Ammon's horn (tissue), 1 donor: Measurements from ENCODE around the gene MCM10.
"Not testable (repeated sequence)": the region's sequence is repeated elsewhere in the genome, so short reads cannot be mapped to it uniquely, and the experiment has no call there.

Experiments used
- DNase-seq: peaks from one replicate; pipeline ENCODE4 v3.0.0-alpha.2; 2016; ENCODE audit warnings: low spot score

MCM10 gene

GRCh38 chr10:13160934-13161856 lies at the start of gene MCM10:
MCM10 (plus strand) TSS chr10:13161558; CDS start chr10:13164203, 2,645 bp downstream.
- DNase-seq: peak; percentile 100

GRCh38 chr10:13113544-13113943 lies 47.8 kb upstream of the MCM10 start:
- DNase-seq: no peak

DNA sequence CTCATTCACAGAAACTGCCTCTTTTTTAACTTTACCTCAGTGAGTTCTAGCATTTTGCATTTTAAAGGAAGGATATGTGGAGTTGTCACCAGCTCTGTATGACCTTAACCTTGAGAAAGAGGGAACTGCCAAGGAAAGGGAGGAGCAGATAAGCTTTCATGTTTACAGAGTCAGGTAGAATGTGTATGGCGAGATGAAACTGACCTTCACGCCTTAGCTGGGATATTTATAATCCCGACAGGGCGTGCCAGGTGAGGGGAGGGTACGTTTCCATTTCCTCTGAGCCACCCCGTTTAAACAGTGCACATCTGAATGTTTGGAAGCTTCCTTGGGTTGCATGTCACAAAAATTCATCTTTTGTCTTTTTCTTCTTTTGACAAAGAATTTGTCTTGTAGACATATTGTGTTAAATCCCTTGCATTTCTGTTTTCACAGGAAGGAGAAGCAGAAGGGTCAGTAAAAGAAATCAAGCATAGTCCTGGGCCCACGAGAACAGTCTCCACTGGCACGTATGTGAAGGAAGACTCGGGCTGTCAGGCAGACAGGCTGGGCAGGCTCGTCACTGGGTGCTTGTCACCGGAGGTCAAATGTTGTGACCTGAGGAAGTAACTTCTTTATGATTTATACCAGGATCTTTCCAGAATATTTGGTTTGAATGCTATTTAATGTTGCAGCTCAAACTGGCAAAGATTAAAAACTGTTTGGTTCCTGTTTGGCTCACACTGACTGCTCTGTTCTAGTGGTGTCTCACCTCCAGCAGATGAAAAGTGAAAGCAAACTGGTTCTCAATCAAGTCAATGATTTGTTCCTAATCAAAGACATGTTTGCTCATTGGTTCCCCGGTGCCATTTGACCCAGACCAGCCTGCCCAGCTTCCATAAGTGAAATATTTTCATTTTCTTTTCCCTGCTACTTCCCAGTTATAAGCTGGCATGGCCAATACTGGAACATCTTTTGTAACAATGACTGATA lies 45.2 kb upstream of the MCM10 start:
- no peak for DNase-seq

DNA sequence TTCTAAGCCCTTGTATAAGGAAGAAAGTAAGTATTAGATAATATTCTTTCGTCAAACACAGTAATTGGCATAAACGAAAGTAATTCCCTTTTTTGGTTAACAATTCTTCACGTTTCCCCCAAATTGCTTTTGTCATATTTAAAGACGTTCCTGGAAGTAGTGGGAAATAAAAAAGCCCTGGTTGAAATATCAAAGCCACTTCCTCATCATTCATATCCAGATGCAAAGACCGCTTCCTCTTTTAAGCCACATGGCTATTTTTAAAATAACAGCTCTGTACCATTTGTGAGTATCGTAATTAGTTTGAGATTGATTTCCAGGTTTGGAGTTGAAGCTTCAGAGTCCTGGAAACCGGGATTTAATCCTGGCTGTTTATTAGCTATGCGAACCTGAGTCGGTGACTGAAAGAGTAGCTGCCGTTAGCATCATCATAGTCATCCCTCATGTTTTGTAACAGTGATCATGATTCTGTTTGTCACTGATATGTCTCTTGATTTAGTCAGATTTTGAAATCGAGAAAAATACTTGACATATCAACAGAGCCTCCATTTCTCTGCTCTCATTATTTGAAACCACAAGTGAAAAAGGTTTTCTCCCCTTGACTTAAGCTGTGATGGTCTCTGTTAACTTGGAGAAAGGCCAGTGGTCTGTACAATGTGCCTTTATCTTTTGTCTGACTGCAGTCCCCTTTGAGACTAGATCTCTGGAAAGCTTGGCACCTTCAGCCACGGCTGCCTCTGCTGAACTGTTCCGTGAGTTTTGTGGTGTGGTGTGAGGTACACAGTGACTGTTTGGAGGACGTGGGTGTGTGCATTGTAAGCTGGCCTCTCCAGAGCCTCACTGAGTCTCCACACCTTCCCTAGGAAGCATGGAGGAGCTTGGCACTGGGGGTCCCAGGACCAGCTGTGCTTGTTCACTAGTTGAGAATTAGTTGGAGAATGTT lies 43.2 kb upstream of the MCM10 start:
- peak; percentile 35 for DNase-seq

- no peak for DNase-seq
Measured at GRCh38 chr10:13118784-13119410, 42.5 kb upstream of the MCM10 start.

DNA sequence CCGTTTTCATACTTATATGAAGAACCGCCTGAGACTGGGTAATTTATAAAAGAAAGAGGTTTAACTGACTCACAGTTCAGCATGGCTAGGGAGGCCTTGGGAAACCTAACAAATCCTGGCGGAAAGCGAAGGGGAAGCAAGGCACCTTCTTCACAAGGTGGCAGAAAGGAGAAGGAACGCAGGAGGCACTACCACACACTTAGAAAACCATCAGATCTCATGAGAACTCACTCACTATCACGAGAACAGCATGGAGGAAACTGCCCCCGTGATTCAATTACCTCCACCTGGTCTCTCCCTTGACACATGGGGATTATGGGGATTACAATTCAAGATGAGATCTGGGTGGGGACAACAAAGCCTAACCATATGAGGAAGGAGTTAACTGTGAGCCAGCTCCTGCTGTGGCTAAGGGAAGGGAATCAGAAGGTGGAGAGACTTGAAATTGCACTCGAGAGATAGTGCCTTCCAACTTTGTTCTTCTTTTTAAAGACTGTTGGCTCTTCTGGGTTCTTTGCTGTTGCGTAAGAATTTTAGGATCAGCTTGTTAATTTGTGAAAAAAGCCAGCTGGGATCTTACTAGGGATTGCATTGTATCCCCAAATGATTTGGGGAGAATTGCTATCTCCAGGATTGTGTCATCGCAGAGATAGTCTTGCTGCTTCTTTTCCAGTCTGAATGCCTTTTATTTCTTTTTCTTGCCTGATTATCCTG lies 40.4 kb upstream of the MCM10 start:
- DNase-seq: no peak

GRCh38 chr10:13121500-13121854 lies 39.9 kb upstream of the MCM10 start:
- no peak for DNase-seq

DNA sequence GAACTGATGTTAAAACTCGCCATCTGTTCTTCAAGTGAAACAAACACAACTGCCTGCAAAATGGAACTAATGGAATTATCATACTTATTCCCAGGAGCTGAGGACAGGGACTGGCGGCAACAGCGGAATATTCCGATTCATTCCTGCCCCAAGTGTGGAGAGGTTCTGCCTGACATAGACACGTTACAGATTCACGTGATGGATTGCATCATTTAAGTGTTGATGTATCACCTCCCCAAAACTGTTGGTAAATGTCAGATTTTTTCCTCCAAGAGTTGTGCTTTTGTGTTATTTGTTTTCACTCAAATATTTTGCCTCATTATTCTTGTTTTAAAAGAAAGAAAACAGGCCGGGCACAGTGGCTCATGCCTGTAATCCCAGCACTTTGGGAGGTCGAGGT lies 24.7 kb upstream of the MCM10 start:
- DNase-seq: no peak

DNA sequence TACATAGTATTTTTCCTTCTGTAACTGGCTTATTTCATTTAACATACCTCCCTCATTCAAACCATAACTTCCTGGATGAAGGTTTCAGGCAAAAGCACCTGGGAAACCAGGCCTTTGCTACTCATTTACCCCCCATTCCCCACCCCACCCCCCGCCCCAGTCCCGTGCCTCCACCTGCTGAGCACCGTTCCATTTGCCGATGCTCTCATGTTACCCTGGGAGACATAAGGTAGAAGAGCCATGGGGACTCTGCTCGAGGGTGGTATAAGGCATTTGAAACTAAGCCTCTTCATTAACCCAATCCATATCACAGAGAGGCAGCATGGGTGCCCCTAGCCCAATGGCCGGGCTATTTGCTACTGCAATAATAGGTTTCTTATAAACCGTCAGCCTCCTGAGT lies 22.2 kb upstream of the MCM10 start:
- no peak for DNase-seq

DNA sequence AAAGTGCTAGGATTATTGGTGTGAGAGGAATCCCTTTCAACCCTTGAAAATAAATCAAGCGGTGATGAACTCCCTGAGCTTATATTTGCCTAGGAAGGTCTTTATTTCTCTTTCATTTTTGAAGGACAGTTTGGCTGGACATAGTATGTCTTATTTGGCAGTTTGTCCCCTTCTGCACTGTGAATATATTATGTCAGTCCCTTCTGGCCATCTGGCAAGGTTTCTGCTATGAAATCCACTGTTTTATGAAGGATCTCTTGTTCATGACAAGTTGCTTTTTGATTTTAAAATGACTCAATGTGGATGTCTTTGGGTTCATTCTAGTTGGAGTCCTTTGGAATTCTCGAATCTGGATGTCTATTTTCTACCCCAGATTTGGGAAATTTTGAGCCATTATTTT lies 21.7 kb upstream of the MCM10 start:
- DNase-seq: no peak

DNA sequence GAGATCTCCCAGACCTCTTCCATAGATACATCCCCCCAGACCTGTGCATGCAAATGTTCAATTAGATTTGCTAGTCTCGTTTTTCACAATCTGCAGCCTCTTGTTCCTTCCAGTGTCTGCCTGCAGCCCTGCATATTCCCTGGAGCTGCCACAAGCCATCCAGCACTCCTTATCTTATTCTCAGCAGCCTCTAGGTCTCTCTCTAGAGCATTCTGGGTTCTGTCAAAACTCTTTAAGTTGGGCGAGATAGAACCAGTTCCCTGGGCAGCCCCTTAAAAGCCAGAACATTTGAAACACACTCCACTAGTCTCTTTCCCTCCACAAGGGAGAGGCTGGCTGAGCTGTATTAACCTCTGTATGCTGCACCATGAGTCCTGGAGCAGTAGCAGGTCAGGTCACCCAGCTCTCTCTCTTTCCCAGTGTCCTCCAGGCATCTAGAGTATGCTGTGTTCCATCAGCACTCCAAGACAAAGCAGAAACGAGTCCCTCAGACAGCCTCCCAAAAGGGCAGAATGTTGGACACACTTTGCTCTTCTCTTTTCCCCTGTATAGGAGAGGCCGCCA lies 20.6 kb upstream of the MCM10 start:
- DNase-seq: no peak

GRCh38 chr10:13143766-13144165 lies 17.6 kb upstream of the MCM10 start:
- DNase-seq: no peak

DNA sequence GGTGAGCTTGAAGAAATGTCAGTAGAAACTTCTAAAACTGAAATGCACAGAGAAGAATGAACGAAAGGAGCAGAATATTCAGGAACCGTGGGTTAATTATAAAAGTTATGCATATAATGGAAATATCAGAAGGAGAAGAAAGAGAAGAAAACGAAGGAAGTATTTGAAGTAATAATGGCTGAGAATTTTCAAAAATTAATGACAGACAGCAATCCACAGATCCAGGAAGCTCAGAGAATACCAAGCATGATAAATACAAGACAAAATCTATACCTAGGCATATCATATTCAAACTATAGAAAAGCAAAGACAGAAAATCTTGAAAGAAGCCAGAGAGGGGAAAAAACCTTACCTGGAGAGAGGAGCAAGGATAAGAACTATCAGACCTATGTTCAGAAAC lies 16.5 kb upstream of the MCM10 start:
- DNase-seq: no peak

- DNase-seq: no peak
Measured at GRCh38 chr10:13146379-13146778, 15.0 kb upstream of the MCM10 start.

DNA sequence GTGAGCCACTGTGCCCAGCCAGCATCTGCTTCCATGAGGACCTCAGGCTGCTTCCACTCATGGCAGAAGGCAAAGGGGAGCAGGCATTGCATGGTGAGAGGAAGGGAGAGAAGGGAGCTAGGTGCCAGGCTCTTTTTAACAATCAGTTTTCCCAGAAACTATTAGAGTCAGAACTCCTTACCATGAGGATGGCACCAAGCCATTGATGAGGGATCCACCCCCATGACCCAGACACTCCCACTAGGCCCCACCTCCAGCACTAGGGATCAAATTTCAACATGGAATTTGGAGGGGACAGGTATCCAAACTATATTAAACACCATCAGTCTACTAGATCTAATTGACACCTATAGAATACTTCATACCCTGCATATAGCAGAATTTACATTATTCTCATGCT lies 14.2 kb upstream of the MCM10 start:
- no peak for DNase-seq

- no peak for DNase-seq
Measured at GRCh38 chr10:13152296-13152695, 9.1 kb upstream of the MCM10 start.

DNA sequence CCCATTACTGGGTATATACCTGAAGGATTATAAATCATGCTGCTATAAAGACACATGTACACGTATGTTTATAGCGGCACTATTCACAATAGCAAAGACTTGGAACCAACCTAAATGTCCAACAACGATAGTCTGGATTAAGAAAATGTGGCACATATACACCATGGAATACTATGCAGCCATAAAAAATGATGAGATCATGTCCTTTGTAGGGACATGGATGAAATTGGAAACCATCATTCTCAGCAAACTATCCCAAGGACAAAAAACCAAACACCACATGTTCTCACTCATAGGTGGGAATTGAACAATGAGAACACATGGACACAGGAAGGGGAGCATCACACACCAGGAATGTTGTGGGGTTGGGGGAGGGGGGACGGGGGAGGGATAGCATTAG lies 5.5 kb upstream of the MCM10 start:
- DNase-seq: not testable (repeated sequence)

GRCh38 chr10:13158401-13158800 lies 3.0 kb upstream of the MCM10 start:
- DNase-seq: no peak

DNA sequence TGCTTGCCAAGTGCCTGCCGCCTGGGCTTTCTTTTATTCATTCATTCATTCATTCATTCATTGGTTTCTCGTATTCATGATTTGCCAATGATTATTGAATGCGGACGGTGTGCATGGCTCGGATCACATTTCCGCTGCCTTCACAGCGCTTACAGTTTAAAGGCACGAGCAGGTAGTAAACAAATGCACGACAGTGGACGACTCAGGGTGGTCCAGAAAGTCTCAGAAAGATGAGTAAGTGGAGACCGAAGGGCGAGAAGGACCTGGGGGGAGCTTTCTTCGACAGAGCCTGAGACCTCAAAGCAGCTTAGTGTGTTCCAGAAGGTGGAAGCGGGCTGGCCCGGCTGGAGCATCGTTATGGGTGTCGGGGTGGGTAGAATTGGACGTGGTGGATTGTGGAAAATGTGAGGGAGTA lies 506 bp downstream of the MCM10 start:
- DNase-seq: no peak

DNA sequence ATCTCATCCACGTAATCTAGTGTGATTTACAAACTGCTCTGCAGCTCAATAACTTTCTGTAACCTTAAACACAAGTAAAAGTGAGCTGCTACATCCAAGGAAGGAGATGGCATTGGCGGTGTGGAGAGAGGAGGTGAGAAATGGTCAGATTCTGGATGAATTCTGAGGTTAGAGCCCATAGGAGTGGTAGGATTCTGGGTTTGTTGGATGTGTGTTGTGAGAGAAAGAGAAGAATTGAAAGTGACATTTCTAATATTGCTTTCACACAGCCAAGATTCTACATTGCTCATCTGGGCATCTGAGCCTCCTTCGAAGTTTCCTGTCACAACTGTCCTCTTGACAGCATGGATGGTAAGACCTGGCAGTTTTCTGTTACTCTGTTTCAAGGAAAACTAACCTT lies 2.5 kb downstream of the MCM10 start:
- no peak for DNase-seq
